NCI-H774 (cell line): ENCODE results near the gene SPOCD1.
A peak's percentile ranks its signal among the peaks of the same experiment; 100 is the strongest.

ENCODE experiments used
- DNase-seq: peaks from one replicate; lab custom pipeline; 2025; lab: John Stamatoyannopoulos, UW

Gene SPOCD1

DNA sequence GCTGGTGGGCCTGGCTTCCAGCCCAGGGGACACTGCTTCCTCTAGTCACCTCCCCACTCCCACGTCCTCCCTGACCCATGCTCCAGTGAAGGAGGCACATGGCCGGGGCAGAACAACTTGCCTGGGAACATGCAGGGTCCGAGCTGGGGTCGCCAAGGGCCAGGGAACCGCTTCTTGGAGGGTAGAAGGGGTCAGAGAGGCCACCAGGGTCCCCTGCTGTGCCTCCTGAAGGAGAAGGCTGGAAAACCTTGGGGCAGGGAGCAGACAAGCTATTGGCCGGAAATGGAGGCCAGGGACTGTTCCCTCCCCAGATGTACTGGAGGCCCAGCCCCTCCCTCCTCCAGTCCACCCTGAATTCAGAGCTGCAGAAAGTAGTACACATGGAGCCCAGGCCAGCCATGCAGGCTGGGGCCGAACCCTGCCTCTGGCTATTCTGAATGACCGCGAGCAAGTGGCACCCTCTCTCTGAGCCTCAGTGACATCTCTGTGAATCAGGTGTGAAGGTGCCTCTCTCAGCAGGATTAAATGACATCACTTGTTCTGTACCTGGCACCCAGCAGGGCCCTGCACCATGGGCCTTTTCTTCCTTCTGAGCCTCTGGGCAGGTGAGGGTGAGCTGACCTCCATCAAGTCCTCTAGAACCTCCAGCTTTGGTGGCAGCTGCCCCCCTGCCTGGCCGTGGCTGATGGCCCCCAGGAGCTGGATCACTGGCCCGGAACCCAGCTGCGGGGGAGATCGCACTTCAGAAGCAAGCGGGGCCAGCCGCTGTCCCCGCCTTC lies 15.7 kb downstream of the SPOCD1 start:
- DNase-seq: no peak

DNA sequence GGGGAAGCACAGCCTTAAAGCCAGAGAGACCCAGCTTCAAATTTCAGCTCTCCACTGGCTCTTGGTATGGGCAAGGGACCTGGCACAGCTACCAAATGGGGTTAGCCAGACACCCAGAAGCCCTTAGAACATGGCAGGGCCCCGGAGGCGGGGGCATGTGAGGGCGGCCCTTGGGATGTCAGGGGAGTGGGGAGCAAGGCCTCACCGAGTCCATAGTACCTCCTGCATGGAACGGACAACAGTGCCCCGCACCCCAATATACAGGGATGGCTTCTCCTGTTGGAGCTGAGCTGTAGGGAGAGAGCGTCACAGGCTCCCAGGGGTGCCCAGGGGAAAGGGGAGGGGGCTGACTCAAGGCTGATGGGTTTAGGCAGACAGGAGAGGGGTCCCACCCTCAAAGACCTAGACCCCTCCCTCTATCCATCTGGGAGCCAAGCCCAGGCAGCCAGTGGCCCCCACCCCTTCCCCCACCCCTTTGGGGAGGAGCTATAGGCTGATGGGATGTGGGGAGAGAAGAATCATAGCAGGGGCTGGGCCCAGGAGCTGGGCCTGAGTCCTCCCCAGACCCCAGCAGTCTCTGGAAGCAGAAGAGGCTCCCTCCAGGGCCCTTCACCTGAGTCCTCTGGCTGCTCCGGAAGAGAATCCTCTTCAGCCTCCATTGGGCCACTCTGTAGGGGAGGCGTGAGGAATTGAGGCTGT lies 16.5 kb downstream of the SPOCD1 start:
- no peak for DNase-seq

DNA sequence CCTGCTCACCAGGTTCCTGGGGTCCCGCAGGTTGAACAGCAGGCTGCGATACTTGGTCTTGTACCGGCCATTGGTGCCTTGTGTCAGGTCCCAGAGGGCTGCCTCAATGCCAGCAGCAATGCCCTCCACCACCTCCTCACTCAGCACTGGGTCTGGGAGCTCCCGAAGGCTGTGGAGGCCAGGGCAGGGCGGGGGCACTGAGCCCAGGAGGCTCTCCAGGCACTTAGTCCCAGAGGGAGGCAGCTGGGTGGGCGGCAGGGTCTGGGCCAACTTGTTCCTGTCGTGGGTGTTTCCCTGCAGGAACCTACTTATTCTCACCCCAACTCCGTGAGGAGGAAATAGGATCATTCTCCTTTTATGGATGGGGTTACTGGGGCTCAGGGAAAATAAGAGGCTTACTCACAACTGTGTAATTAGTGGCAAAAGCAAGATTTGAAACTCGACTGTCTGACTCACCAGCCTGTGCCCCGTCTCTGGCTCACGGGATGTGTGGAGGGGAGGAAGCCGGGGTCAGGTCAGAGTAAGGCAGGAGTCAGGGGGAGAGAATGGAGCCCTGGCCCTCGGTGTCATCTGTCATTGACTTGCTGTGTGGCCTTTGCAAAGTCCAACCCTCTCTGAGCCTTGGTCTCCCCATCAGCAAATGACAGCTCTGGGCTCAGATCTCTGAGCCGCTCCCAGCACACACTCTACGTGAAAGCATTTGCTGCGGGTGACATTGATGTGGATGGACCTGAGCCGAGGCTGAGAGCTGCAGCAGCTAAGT lies 17.2 kb downstream of the SPOCD1 start:
- DNase-seq: no peak

- DNase-seq: no peak
Measured at GRCh38 chr1:31798086-31798432, 17.8 kb downstream of the SPOCD1 start.

DNA sequence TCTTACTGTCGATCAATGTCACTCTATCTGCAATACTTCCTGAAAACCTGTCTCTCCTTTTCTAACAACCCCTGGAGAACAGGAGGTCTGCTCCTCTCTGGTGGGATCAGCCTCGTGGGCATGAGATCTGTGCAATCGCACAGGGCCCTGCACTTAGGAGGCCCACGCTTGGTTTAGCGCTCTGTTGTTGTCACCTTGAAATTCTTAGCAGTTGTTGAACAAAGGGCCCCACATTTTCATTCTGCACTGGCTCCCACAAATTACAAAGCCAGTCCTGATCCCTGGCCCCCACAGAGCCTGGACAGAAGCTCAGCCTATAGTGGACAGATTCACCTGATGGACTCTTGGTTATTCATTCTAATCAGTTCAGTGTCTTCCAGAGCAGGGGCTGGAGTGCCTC lies 18.6 kb downstream of the SPOCD1 start:
- DNase-seq: no peak

DNA sequence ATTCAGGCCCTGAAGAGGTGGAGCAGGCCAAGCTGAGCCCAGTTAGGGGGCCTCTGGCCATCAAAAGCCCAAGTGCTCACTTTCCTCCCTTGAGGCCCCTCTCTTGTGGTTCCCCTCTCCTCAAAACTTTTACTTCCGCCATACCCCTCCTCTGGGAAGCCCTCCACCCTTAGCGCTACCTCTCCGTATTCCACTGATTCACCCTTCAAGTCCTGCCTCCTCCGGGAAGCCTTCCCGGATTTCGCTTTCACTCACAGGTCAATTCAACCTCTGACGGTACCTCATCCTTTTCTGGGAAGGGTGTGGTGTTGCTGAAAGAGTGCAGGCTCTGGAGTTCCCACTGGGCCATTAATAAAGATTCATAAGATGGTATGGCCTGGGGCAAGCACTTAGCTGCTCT lies 19.1 kb downstream of the SPOCD1 start:
- no peak for DNase-seq

DNA sequence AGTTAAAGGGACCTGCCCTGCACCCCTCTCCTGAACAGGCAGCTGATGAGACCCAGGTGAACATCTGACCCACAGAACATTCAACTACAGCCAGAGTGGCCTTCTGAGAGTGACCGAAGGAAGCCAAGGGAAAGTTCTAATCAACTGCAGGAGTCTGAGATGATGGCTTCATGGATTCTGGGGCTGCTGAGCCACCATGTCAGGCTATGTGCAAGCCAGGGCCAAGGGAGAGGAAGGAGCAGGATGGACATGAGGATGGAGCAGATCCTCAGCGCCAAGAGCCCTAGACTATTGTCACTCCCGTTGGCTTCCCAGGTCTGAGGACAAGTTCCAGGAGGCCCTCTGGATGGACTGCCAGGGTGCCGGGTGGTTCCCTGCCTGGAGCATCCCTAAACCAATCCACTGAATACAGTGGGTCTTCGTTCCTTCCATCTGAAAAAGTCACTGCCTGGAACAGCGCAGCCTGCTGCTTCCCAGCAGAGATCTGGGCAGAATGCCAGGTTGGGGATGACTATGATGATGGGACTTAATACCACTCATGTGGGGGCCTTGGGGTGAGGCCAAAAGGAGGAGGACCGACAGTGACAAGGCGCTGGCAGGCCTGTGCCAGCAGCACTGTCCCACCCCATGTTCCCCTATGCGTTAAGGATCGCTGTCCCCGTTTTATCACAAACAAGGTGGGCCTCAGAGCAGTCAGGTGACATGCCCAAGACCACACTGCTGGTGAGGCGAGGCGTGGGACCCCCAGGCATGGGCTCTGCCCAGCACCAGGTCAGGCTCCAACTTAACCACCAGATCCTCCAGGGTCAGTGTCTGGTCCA lies 19.8 kb downstream of the SPOCD1 start:
- DNase-seq: no peak

GRCh38 chr1:31795096-31795675 lies 20.6 kb downstream of the SPOCD1 start:
- DNase-seq: no peak

- no peak for DNase-seq
Measured at GRCh38 chr1:31793586-31794285, 22.1 kb downstream of the SPOCD1 start.

- no peak for DNase-seq
Measured at GRCh38 chr1:31793086-31793485, 22.7 kb downstream of the SPOCD1 start.

DNA sequence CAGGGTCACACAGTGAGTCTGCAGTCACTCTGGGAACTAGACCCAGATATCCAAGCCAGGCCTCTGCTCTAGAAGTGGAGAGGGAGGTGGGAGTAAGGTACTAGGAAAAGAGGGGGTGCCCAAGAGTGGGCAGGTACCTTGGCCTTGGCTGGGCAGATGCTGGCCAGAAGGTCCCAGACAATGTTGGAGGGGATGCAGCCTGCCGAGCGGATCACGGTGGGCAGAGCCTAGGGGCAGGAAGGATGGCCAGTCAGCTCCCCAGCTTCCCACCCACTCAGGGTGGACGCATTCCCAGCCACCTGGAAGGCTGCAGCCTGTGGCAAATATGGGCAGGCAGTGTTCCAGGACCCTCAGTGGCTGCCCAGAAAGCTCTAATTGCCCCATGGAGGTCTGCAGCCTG lies 23.3 kb downstream of the SPOCD1 start:
- DNase-seq: no peak

GRCh38 chr1:31792116-31792515 lies 23.7 kb downstream of the SPOCD1 start:
- DNase-seq: no peak

GRCh38 chr1:31791131-31791858 lies 24.5 kb downstream of the SPOCD1 start:
- no peak for DNase-seq

- no peak for DNase-seq
Measured at GRCh38 chr1:31790641-31791091, 25.2 kb downstream of the SPOCD1 start.

DNA sequence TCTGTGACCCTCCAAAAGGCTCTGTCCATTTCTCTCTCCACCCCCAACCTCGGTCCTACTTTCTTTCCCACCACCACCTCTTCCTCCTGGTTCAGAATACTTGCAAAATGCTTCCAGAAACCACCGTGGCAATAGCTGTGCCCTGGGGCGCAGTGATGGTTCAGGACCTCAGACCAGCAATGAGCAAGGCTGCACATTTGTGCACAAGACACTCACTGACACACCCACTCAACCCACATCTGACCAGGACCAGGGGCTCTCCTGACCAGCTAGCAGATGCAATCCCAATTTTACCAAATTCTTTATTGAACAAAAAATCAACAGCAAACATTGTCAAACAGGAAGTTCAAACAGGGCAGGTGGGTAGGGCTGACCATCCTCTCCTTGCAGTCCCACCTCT lies 25.7 kb downstream of the SPOCD1 start:
- DNase-seq: no peak

DNA sequence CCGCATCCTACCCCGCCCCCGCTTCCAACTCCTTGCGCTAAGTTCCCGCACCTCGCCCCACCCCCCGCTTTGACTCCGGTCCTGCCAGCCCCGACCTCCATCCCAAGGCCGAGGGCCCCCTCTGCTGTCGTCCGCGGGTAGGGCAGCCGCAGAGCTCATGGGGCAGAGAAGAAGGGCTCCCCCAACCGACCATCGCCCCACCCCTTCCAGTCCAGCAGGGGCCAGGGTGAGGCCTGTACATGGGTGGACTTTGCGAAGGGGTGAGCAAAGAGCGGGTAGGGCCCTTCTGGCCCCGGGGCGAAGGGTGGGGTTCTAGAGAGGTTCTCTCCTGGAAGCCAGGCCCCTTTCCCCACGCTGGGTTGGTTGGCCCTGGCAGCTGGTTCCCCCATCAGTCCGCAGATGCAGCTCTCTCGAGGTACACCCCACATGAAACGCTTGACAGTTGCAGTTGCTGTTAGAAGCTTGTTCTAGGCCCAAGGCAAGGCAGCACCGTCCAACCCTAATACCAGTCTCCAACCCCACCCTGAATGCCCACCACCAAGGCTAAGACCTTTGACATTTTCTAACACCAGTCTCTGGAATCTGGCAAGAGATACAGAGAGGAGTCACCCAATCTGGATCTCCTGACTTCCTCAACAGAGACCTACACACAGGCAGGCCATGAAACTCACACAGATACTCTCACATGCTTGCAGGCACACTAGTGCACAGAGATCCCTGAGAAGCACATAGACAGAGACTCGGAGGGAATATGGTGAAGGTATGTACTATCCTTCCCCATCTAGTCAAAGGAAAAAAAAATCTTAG lies 26.4 kb downstream of the SPOCD1 start:
- peak; percentile 95 for DNase-seq

DNA sequence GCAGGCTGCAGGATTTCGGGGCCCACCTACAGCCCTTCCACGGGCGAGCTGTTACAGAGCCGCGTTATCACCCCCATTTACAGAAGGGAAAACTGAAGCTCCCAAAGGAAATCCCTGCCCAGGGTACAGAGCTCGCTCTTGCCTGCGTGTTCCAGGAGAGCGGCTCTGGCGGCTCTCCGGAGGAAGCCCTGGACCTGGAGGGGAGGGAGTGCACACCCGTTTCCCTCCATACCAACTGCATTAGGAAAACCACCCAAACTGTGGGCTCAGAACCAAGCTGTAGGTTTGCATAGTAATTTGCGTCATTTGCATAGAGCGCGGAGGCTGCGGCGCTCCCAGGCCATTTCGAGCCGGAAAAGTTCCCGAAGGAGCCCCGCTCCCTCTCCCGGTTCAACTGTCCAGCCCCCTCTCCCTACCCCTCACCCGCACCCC lies 27.0 kb downstream of the SPOCD1 start:
- peak; percentile 76 for DNase-seq

DNA sequence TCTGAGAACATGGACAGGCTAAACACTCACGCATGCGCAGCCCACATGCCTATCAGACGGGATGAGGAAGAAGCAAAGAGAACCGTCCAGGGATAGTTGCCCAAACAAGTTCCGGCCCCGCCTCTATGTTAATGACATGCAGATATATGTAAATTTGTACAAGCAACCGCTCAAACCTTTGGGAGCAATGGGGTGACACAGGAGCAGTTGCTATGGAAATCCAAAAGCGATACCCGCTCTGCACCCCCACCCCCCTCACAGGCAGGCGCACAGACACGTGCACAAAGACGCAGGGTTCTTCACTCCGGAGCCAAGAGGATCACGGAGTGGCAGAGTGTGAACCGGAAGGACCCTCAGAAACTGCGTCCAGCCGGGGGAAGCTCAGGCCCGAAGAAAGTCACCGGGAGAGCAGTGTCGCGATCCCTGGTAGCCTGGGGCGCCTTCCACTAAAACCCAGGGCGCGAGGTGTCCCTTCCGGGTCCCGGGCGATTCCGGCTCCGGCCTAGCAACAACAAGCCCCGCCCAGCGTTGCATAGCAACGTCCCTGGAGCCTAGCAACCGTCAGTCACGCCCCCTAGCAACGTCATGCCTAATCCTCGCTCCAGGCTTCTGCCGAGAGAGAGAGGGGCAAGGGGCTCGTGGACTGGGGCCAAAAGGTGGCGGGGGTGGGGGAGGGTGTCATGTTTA lies 27.5 kb downstream of the SPOCD1 start:
- peak; percentile 92 for DNase-seq

DNA sequence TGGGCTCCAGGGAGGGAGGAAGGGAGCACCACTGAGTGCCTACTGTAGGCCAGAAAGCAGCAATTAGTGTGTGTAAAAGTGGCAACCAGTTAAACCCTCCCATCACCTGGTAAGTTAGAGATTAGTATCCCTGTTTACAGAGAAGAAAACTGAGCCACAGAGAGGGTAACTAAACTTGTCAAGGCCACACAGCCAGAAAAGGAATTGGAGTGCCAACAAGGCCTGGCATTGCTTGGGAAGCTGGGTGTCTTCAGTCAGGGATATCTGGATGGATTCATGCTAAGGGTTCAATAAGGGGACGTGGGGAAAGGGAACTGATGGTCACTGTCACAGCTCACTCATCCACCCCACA lies 28.1 kb downstream of the SPOCD1 start:
- no peak for DNase-seq
